ENCODE results near the gene CCND3. TPM values are rescaled to one million over a fixed set of nuclear protein-coding genes. Genes with fewer than 3 reads are reported as not detected.

The CCND3 gene
- total and polyA plus RNA-seq, 2 of the 13 experiments (the other 11 are each of a cell fraction or from before 2014, with no cell fraction given) = 4.3 to 7.2 TPM

DNA sequence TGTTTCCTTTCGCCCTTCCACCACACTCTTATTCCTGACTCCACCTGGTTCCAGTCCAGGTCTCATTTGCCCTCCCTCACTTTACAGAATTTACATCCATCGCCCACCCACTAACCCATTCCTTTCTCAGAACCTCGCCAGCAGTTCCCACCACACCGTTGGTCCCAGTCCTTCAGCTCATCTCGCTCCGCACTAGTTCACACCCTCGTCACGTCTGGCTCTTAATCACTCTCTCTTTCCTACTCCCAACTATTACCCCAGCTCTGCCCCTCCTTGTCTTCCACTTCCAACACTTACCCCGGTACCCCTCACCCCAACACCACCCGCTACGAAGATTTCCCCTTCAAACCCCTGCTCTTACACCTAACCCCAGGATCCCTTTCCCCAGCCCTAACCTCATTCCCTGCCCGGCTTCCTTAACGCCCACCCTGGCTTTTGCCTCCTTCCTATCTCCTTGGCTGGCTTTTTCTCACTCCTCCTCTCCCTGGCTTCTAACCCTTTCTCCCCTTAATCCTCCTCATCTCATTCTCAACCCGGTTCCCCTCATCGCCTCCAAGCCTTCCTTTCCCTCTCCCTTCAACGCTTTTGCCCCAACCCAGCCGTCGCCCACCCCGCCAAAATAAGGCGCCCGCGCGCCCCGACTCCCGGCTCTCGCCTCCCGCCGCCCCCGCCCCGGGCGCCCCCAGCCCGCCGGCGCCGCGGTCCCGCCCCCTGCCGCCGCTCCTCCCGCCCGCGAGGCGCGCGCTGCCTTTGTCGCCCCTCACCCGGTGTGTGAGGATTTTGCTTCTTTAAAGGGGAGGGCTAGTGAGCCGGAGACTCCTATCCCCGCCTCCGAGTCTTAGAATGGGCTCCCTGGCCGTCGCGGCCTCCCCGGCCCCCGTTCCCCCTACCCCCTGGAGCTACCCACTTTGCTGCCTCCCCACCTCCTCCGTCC is 47.0 kb downstream of the CCND3 start (continued):
- 0 out of 2 replicates have a peak, but pooled peaks have one; percentile 41 for TF ChIP-seq SAFB2 (CRISPR knock-in tag; IDR thresholded peaks at IDR 0.05; ENCODE audit: borderline replicate concordance, low read depth)
- peak; percentile 45; the same call in 1 of the 2 replicates for TF ChIP-seq PATZ1 (CRISPR knock-in tag; IDR thresholded peaks at IDR 0.05)
- no peak for TF ChIP-seq ZNF775 (CRISPR knock-in tag; IDR thresholded peaks at IDR 0.05; ENCODE audit: borderline replicate concordance)
- 0 out of 2 replicates have a peak, but pooled peaks have one; percentile 18 for TF ChIP-seq ZNF580 (CRISPR knock-in tag; IDR thresholded peaks at IDR 0.05; ENCODE audit: borderline replicate concordance, low read depth)
- 0 out of 2 replicates have a peak, but pooled peaks have one; percentile 31 for TF ChIP-seq MTF2 (CRISPR knock-in tag; IDR thresholded peaks at IDR 0.05; ENCODE audit: borderline replicate concordance)
- TF ChIP-seq ZNF550 (CRISPR knock-in tag; IDR thresholded peaks at IDR 0.05; ENCODE audit: borderline replicate concordance) = 0 out of 2 replicates have a peak, but pooled peaks have one; percentile 41
- TF ChIP-seq, protein P1, sequence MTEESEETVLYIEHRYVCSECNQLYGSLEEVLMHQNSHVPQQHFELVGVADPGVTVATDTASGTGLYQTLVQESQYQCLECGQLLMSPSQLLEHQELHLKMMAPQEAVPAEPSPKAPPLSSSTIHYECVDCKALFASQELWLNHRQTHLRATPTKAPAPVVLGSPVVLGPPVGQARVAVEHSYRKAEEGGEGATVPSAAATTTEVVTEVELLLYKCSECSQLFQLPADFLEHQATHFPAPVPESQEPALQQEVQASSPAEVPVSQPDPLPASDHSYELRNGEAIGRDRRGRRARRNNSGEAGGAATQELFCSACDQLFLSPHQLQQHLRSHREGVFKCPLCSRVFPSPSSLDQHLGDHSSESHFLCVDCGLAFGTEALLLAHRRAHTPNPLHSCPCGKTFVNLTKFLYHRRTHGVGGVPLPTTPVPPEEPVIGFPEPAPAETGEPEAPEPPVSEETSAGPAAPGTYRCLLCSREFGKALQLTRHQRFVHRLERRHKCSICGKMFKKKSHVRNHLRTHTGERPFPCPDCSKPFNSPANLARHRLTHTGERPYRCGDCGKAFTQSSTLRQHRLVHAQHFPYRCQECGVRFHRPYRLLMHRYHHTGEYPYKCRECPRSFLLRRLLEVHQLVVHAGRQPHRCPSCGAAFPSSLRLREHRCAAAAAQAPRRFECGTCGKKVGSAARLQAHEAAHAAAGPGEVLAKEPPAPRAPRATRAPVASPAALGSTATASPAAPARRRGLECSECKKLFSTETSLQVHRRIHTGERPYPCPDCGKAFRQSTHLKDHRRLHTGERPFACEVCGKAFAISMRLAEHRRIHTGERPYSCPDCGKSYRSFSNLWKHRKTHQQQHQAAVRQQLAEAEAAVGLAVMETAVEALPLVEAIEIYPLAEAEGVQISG (CRISPR knock-in tag; IDR thresholded peaks at IDR 0.05) = peak; percentile 37; the same call in 1 of the 2 replicates
- 0 out of 2 replicates have a peak, but pooled peaks have one; percentile 21 for TF ChIP-seq HDAC2 (CRISPR knock-in tag; IDR thresholded peaks at IDR 0.05)
- TF ChIP-seq ZBTB38 (CRISPR knock-in tag; IDR thresholded peaks at IDR 0.05) = 0 out of 2 replicates have a peak, but pooled peaks have one; percentile 15
- TF ChIP-seq KDM5A (IDR thresholded peaks at IDR 0.05; ENCODE audit: borderline replicate concordance, low read length) = 0 out of 2 replicates have a peak, but pooled peaks have one; percentile 55
- no peak for TF ChIP-seq ZSCAN20 (CRISPR knock-in tag; IDR thresholded peaks at IDR 0.05; ENCODE audit: borderline replicate concordance)
